Activated naive CD4-positive, alpha-beta T cell treated with Interleukin-2 at 50 U/mL for 16 hours (primary cell): ENCODE results near the gene PRKCE.

ENCODE experiments used
- DNase-seq: peaks from one replicate; pipeline ENCODE4 v3.0.0-alpha.2; 2020

The PRKCE gene

GRCh38 chr2:45786030-45786835 is 134.8 kb downstream of the PRKCE start:
- DNase-seq, result no peak

GRCh38 chr2:45786836-45787357 is 135.4 kb downstream of the PRKCE start:
- no peak for DNase-seq

DNA sequence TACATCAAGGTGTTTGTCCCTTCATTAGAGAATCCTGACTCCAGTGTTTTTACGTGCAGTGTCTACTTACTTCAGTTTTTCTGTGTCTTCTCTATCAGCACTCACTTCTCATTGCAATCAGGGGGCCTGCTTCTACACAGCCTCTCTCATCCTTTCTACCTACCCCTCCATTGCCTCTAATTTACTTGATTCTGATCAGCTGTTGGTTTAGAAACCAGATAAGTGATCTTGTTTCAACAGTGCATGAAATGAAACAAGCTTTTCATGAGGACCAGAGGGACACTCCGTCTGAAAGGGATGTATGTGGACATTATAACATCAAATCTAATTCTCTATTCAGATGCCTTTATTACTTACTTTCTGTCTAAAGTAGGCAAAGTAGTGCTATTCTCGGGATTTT is 136.9 kb downstream of the PRKCE start:
- DNase-seq, result no peak

DNA sequence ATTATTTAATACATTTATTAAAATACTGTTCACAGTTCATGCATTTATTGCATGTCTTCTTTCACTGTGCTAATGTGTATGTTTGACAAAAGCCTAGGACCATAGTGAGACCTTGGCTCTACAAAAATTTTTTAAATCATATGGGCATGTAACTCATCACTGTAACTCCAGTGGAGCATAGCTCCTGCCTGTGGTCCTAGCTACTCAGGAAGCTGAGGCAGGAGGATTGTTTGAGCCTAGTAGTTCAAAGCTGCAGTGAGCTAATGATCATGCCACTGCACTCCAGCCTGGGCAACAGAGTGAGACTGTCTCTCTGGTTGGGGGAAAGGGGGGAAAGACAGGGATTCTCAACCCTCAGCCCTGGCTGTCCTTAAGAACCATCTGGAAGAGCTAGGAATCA is 137.8 kb downstream of the PRKCE start:
- DNase-seq, result no peak

DNA sequence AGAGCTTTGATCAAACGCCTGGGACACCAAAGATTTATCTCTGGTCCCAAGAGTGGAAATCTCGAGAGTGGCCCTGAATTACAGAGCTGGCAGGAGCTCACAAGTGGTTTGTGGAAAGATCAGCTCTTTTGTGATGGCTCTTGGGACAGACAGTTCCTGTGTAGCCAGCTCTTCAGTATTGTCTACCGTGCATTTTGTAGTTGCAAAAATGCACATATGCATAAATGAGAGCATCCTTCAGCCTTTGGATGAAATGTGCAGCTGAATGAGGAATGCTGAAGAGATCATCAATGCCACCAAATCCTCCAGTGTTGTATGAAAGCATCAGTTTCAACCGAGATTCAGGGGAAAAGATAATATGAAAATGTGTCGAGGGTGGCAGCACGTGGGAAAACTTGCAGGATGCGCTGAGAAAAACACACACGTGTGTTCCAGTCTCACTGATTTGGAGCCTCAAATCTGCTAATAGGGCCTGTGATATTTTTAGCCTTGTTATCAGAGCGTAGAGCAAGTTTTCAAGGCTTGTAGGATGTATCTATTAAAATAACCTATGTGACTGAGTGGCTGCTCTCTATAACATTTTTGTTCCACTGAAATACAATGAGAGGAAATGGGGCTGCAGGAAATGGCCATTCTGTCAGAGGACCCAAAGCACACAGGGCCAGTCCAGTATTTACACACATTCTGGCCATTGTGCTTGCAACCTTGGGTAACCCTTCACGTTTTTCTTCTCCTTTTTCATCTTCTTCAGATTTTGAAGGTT is 138.7 kb downstream of the PRKCE start:
- no peak for DNase-seq

DNA sequence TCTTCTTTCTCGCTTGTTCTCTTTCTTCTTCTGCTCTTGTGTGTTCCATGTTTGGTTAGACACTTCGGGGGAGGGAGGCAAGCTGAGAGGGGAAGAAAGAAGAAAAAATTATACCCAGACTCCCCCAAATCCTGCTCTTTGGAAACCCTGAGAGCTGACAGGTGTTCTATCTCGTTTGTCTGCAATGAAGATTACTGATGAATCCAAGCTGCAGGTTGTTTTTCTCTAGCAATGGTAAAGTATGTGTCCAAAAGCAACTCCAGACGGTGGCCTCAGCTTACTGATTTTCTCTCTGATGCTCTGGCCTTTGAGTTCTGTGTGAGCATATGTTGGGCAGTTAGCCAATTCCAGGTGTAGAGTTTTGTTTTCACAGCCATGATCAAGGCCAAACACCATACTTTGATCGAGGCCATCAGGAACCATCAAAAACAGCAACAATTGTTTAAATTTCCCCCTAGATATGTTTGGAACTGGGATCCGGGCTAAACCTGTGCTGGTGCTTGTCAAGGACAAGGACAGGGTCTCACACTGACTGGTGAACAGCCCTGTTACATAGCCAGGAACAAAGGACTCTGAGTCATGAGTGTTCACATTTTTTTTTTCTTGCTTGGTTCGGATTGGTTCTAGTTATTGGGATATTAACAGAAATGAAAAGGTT is 142.0 kb downstream of the PRKCE start:
- DNase-seq, result no peak

- no peak for DNase-seq
Observed at GRCh38 chr2:45794134-45794617, 142.7 kb downstream of the PRKCE start.

DNA sequence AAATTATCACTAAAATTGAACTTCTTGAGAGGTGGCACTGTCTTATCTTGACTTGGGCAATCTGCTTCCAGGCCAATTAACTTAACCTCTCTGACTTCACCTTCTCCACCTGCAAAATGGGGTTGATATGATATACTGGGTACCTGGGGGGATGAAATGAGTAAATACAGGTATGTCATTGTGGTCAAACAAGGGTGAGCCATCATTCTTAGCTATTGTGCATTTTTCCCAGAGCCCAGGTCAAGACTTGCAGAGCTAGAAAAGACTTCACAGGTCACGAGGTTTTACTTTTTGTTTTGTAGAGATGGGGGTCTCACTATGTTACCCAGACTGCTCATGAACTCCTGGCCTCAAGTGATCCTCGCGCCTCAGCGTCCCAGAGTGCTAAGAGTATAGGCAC is 145.0 kb downstream of the PRKCE start:
- no peak for DNase-seq

- no peak for DNase-seq
Observed at GRCh38 chr2:45797451-45798230, 146.2 kb downstream of the PRKCE start.

GRCh38 chr2:45799679-45800381 is 148.4 kb downstream of the PRKCE start:
- no peak for DNase-seq

GRCh38 chr2:45802499-45803138 is 151.1 kb downstream of the PRKCE start:
- DNase-seq, result no peak

DNA sequence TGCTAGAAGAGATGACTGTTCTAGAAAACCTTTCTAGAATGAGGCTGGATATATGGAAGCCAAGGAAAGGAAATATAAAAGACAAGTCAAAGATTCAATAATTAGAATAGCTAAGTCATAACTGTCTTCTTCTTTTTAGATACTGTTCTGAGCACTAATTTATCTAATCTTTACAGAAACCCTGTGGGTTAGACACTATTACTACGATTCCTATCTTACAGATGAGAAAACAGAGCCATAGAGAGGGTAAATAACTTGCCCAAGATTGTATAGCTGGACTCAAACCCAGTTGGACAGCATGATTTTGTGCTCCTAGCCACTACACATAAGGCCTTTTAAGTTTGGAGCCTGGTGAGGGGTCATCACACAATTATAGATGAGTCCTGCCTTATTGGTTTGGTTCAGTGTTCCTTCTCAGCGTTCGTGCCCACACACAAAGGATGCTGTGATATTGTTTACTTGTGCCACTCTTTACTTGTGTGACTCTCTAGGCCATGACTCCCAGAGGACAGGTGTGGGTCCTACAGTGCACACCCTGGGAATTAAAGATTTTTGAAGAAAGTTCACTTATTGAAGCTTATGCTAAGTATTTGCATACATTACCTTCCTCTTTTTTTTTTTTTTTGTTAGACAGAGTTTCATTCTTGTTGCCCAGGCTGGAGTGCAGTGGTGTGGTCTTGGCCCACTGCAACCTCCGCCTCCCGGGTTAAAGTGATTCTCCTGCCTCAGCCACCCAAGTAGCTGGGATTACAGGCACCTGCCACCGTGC is 153.7 kb downstream of the PRKCE start:
- DNase-seq, result no peak

GRCh38 chr2:45806563-45807358 is 155.3 kb downstream of the PRKCE start:
- no peak for DNase-seq

GRCh38 chr2:45808294-45808800 is 156.9 kb downstream of the PRKCE start:
- no peak for DNase-seq

- DNase-seq, result no peak
Observed at GRCh38 chr2:45809205-45809604, 157.7 kb downstream of the PRKCE start.

- DNase-seq, result no peak
Observed at GRCh38 chr2:45812011-45812500, 160.6 kb downstream of the PRKCE start.

DNA sequence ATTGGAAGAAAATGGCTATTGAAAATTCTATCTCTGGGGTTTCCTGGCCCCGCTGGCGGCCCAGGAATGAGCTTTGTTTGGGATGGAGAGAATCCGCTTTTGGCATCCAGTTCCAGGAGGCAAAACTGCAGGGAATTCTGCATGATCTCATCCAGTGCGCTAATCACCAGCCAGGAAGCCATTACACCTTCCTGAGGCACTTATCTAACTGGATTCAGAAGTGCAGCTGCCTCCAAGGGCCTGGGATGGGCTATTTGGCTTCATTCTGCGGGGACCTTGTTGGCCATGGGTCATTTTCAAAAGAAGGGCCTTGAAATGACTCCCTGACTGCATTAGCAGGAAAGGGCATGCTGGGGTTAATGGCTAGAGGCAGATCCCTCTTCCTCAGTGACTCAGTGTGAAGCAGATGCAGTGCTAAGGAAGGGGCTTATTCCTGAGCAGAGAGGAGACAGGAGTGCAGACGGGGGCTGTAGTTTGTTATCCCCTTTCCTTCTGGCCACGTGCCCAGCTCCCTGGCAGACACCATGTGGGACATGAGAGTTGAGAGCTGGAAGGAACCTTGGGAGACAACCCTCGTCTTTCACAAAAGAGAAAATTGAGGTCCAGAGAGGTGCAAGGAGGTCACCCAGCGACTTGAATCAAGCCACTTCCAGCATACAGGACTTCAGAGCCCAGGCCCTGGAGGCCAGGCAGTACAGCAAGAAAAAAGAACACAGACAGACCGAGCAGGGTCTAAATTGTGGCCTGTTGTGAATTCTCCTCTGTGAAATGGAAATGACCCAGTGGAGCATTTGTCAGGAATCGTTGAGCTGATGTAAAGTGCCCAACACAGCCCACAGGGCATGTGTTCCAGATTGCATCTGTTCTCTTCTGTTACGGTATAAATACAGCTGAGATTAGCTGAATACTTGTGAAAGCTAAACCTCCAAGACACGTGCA is 161.8 kb downstream of the PRKCE start:
- DNase-seq, result no peak

- no peak for DNase-seq
Observed at GRCh38 chr2:45814488-45814887, 163.0 kb downstream of the PRKCE start.
